ENCODE results near the gene GPR3. TPM values are rescaled to one million over a fixed set of nuclear protein-coding genes. Genes with fewer than 3 reads are reported as not detected.

The GPR3 gene
- total RNA-seq, 4 donors from 2014 or later, result not detected

DNA sequence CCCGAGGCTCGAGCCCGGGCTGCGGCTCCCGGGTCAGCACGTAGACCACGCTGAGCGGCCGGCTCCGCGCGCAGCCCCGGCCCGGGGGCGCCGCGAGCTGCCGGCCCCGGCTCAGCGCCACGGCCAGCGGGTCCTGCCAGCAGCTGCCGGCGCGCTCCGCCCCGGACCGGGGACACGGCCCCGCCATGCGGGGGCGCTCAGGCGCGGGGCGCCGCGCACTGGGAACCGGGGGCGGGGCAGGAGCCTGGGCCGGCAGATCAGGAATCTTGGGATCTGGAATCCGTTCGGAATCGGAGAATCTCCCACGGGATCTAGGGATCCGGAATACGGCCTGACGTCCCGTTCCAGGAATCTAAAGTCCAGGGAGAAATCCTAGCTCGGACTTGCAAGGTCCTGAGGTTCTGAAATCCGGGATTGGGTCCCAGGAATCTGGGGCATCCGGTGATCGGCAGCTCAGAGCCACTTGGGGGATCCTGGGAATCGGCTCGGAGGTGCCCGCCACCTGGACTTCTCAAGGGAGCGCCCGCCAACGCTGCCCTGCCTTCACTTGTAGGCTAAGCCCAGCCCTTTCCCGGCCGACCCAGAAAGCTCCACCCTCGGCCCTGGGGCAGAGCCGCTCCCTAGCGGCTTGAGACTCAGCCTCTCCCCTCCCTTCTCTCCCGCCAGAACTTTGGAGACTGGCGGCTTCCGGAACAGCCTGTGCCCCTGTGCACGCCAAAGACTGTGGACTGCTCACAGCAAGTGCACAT lies 25.8 kb upstream of the GPR3 start, which contains the start of gene MAP3K6:
TSS of gene MAP3K6 (minus strand) at position 551 of the 749 bp plus-strand sequence. CDS start at position 187, 364 bp downstream.
- intact Hi-C loops (cut with DNase I; ENCODE audit: low total_unique reads), result no loop called here
- H3K4me3 ChIP-seq, result peak within 1 kb of the TSS; percentile 64 to 84 (median 75)
- no peaks in the 10 kb centered on the region for H3K27me3 ChIP-seq
- H3K9me3 ChIP-seq, result no peaks in the 10 kb centered on the region
- H3K36me3 ChIP-seq, result no peaks in the 10 kb centered on the region
- peak within 1 kb of the TSS; percentile 94 to 99 (median 98) for H3K27ac ChIP-seq
- TF ChIP-seq POLR2AphosphoS5 (IDR thresholded peaks at IDR 0.05) (peak; percentile 70 to 86 (median 86)), EP300 (IDR thresholded peaks at IDR 0.05; ENCODE audit: low read depth) (no peak), CTCF (IDR thresholded peaks at IDR 0.05) (peak in 4 of 5 experiments; percentile 12 to 30 (median 24)), POLR2A (IDR thresholded peaks at IDR 0.05) (peak; percentile 86)
- in situ Hi-C loops (cut with MboI; ENCODE audit: low pct_ligation_motif_present in 1 of 4, low pct_unique_long_range_greater_than_20kb in 1 of 4, low sequenced_read_pairs in 3 of 4), result no loop called here
- 4% methylated on average over 21 of the region's 67 CpGs; no CpG with 5 or more reads in 1 of the 2 donors for WGBS, 2 donors (ENCODE audit: low coverage in 1 of 2)
- H3K4me1 ChIP-seq, result peaks cover 15 to 34% (median 18%) of the 10 kb centered on the region in 4 donors
- DNase-seq, result peak; percentile 90

- no peaks in the 10 kb centered on the region for H3K36me3 ChIP-seq
- H3K9me3 ChIP-seq, result no peaks in the 10 kb centered on the region
- no peak for DNase-seq
- peak overlapping the region; percentile 64 to 84 (median 75) for H3K4me3 ChIP-seq
- in situ Hi-C loops (cut with MboI; ENCODE audit: low pct_ligation_motif_present in 1 of 4, low pct_unique_long_range_greater_than_20kb in 1 of 4, low sequenced_read_pairs in 3 of 4), result no loop called here
- peak overlapping the region; percentile 94 to 99 (median 98) for H3K27ac ChIP-seq
- H3K4me1 ChIP-seq, result peaks cover 15 to 34% (median 18%) of the 10 kb centered on the region in 4 donors
- intact Hi-C loops (cut with DNase I; ENCODE audit: low total_unique reads), result no loop called here
- WGBS, 2 donors (ENCODE audit: low coverage in 1 of 2), result 53% methylated on average over 8 of the region's 8 CpGs; no CpG with 5 or more reads in 1 of the 2 donors
- TF ChIP-seq EP300 (IDR thresholded peaks at IDR 0.05; ENCODE audit: low read depth), result no peak
- no peak for TF ChIP-seq CTCF (IDR thresholded peaks at IDR 0.05)
- TF ChIP-seq POLR2AphosphoS5 (IDR thresholded peaks at IDR 0.05), result no peak
- no peak for TF ChIP-seq POLR2A (IDR thresholded peaks at IDR 0.05)
- no peaks in the 10 kb centered on the region for H3K27me3 ChIP-seq
These were observed 25.2 kb upstream of the GPR3 start for GRCh38 chr1:27367160-27367650.

GRCh38 chr1:27368869-27369582 lies 23.4 kb upstream of the GPR3 start:
- DNase-seq, result no peak
- Histone ChIP-seq H3K27ac (no peak overlapping the region), H3K4me1 (peaks cover 15 to 34% (median 18%) of the 10 kb centered on the region in 4 donors), H3K4me3 (no peak overlapping the region), H3K9me3 (no peaks in the 10 kb centered on the region), H3K36me3 (no peaks in the 10 kb centered on the region), H3K27me3 (no peaks in the 10 kb centered on the region)
- no peak for TF ChIP-seq EP300 (IDR thresholded peaks at IDR 0.05; ENCODE audit: low read depth)
- TF ChIP-seq CTCF (IDR thresholded peaks at IDR 0.05), result peak in 1 of 5 experiments; percentile 6
- no peak for TF ChIP-seq POLR2AphosphoS5 (IDR thresholded peaks at IDR 0.05)
- TF ChIP-seq POLR2A (IDR thresholded peaks at IDR 0.05), result no peak
- intact Hi-C loops (cut with DNase I; ENCODE audit: low total_unique reads), result no loop called here
- in situ Hi-C loops (cut with MboI; ENCODE audit: low pct_ligation_motif_present in 1 of 4, low pct_unique_long_range_greater_than_20kb in 1 of 4, low sequenced_read_pairs in 3 of 4), result no loop called here
- WGBS, 2 donors (ENCODE audit: low coverage in 1 of 2), result 71% methylated on average over 10 of the region's 13 CpGs; no CpG with 5 or more reads in 1 of the 2 donors
